Nephron (organoid): ENCODE results near the gene LTB4R.

Source experiments
- H3K27ac Mint-ChIP-seq, 3 experiments: 2 replicates each; pipeline ENCODE4 v1.8.0; 2020; ENCODE audit warnings: mixed read lengths in 3 of 3, mild to moderate bottlenecking in 2 of 3, moderate library complexity in 1 of 3
- H3K27me3 Mint-ChIP-seq: 2 replicates; pipeline ENCODE4 v1.8.0; 2021; ENCODE audit warnings: low read depth, mild to moderate bottlenecking, moderate library complexity, mixed read lengths
- H3K36me3 Mint-ChIP-seq: 2 replicates; pipeline ENCODE4 v1.8.0; 2020; ENCODE audit warnings: low read depth, mixed read lengths
- H3K4me1 Mint-ChIP-seq: 2 replicates; pipeline ENCODE4 v1.8.0; 2020; ENCODE audit warnings: mixed read lengths
- H3K4me3 Mint-ChIP-seq, 3 experiments: 2 replicates each; pipeline ENCODE4 v1.8.0; 2020; ENCODE audit warnings: mild to moderate bottlenecking in 3 of 3, mixed read lengths in 3 of 3, moderate library complexity in 2 of 3
- H3K9me3 Mint-ChIP-seq: 2 replicates; pipeline ENCODE4 v1.8.0; 2020; ENCODE audit warnings: mixed read lengths
- CTCF ChIP-seq, 3 experiments: fragments of 200-600 bp; sonication (generic); IDR thresholded peaks; one replicate each; pipeline ENCODE4 v1.5.0; 2021; ENCODE audit warnings: antibody characterized with exemption in 3 of 3; ENCODE audit not compliant: unreplicated experiment in 3 of 3

The LTB4R gene

DNA sequence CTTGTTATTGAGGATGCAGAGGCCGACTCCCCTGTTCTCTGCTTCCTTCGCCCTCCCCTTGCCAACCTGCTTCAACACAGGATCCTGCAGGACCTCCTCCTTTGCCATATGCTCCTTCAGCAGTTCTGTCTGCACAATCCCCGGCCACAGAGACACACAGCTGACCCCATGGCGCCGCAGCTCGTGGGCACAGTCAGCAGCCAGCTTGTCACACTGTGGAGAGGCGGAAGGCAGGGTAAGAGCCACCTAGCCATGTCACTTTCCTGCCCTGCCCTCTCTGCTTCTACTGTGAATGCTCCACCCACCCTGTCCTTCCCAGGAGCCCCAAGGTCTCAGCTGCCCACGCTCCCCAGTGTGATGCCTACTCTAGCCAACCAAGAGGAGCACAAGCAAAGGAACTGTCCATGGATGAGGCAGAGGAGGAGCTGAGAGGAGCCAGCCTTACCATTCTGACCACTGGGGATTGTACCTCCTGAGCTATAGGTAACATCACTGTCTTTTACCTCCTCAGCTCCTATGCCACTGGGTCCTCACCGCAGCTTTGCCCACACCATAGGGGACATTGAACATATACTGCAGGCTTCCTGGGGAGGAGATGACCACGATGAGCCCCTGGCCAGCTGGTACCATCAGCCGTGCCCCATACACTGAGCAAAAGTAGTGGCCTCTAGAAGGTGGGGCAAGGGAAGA is 19.0 kb upstream of the LTB4R start:
- no peak for TF ChIP-seq CTCF (IDR thresholded peaks at IDR 0.05; ENCODE audit: unreplicated experiment in 3 of 3)
- Mint-ChIP-seq H3K4me1 (peaks cover 4% of the 10 kb centered on the region), H3K4me3 (no peak overlapping the region), H3K36me3 (peaks cover 25% of the 10 kb centered on the region), H3K27ac (no peak overlapping the region), H3K27me3 (no peaks in the 10 kb centered on the region), H3K9me3 (no peaks in the 10 kb centered on the region)

DNA sequence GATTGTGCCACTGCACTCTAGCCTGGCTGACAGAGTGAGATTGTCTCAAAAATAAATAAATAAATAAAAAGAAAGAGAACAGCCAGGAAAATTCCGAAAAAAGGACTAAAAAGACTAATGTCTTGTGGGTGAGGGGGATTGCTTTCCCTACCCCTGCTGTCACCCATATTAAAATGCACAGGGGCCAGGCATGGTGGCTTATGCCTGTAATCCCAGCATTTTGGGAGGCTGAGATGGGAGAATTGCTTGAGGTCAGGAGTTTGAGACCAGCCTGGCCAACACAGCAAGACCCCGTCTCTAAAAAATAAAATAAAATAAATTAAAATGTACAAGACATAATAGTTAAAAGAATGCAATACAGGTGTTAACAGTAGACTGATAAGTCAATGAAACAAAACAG is 17.8 kb upstream of the LTB4R start:
- Mint-ChIP-seq H3K27me3 (no peaks in the 10 kb centered on the region), H3K36me3 (peaks cover 28% of the 10 kb centered on the region), H3K27ac (no peak overlapping the region), H3K9me3 (no peaks in the 10 kb centered on the region), H3K4me3 (no peak overlapping the region), H3K4me1 (peaks cover 10% of the 10 kb centered on the region)
- no peak for TF ChIP-seq CTCF (IDR thresholded peaks at IDR 0.05; ENCODE audit: unreplicated experiment in 3 of 3)

DNA sequence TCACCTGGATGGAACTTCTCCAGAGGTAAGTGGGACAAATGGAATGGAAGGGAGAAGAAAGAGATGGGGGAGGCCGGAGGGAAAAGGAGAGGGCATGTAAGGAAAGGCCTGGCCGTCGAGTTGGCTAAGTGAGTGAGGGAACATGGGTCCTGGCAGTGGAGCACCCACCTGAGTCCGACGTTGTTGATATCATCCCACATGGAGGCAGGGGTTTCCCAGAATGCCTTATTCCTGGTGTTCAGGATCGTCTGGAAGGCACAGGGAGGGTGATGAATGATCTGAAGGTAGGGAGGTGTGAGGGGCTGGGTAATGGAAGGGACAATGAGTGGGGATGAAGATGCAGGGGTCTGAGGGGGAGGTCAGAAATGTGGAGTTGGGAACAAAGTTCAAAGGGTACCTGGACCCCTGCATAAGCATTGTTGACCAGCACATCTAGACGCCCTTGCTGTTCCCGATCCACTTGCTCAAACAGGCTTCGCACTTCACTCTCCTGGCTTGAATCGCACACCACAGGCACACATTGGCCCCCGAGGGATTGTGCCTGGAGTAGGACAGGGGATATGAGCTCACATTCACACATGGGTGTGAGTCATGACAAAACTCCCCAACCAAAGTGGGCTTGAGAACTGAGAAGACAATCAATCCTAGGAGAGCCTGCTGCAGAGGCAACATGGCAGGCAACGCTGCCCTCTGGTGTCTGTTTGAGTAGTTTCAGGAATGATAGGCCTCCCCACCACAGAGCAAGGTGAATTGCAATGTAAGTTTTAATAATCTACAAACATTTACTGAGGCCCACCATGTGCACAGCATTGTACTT is 14.8 kb upstream of the LTB4R start:
- H3K4me3 Mint-ChIP-seq: peak overlapping the region; percentile 30 to 63 (median 58)
- peak overlapping the region in 1 of 3 experiments; percentile 38 for H3K27ac Mint-ChIP-seq
- peaks cover 24% of the 10 kb centered on the region for H3K4me1 Mint-ChIP-seq
- no peaks in the 10 kb centered on the region for H3K9me3 Mint-ChIP-seq
- no peaks in the 10 kb centered on the region for H3K27me3 Mint-ChIP-seq
- H3K36me3 Mint-ChIP-seq: peaks cover 22% of the 10 kb centered on the region
- peak; percentile 53 to 72 (median 60) for TF ChIP-seq CTCF (IDR thresholded peaks at IDR 0.05; ENCODE audit: unreplicated experiment in 3 of 3)

- Mint-ChIP-seq H3K4me1 (peaks cover 24% of the 10 kb centered on the region), H3K9me3 (no peaks in the 10 kb centered on the region), H3K4me3 (peak overlapping the region; percentile 50 to 77 (median 63)), H3K27me3 (no peaks in the 10 kb centered on the region), H3K36me3 (peaks cover 28% of the 10 kb centered on the region), H3K27ac (peak overlapping the region in 2 of 3 experiments; percentile 1 to 10)
- peak; percentile 39 to 45 (median 45) for TF ChIP-seq CTCF (IDR thresholded peaks at IDR 0.05; ENCODE audit: unreplicated experiment in 3 of 3)
These were observed 13.9 kb upstream of the LTB4R start for GRCh38 chr14:24297190-24297964.

DNA sequence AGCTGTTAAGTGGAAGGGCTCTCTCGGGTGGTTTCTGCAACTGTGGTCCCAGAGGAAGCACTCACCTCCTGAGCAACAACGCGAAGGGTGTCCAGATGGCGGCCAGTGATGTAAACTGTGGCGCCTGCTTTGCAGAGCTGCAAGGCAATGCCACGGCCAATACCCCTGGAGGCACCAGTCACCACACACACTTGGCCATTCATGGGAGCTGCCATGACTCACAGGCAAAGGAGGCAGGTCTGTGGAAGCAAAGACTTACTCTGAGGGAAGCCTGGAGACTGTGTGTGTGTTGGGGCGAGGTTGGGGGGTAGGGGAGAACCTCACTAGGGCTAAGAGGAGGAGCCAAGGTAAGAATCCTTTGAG is 12.4 kb upstream of the LTB4R start:
- peaks cover 24% of the 10 kb centered on the region for H3K4me1 Mint-ChIP-seq
- no peaks in the 10 kb centered on the region for H3K27me3 Mint-ChIP-seq
- peaks cover 33% of the 10 kb centered on the region for H3K36me3 Mint-ChIP-seq
- H3K4me3 Mint-ChIP-seq: peak overlapping the region; percentile 95 to 98 (median 95)
- TF ChIP-seq CTCF (IDR thresholded peaks at IDR 0.05; ENCODE audit: unreplicated experiment in 3 of 3): no peak
- peak overlapping the region; percentile 78 to 94 (median 86) for H3K27ac Mint-ChIP-seq
- no peaks in the 10 kb centered on the region for H3K9me3 Mint-ChIP-seq
